HG03521 (cell line): ENCODE measurements around the gene PDCD11.

ENCODE experiments used
- ATAC-seq: cut with Tn5 transposase; IDR thresholded peaks from one replicate; pipeline ENCODE4 v1.9.1; 2021; ENCODE audit warnings: mild to moderate bottlenecking, moderate library complexity; ENCODE audit not compliant: unreplicated experiment

Gene PDCD11

GRCh38 chr10:103450201-103450695 lies 53.8 kb downstream of the PDCD11 start:
- no peak for ATAC-seq

- no peak for ATAC-seq
These were observed 54.8 kb downstream of the PDCD11 start for GRCh38 chr10:103451091-103451813.

DNA sequence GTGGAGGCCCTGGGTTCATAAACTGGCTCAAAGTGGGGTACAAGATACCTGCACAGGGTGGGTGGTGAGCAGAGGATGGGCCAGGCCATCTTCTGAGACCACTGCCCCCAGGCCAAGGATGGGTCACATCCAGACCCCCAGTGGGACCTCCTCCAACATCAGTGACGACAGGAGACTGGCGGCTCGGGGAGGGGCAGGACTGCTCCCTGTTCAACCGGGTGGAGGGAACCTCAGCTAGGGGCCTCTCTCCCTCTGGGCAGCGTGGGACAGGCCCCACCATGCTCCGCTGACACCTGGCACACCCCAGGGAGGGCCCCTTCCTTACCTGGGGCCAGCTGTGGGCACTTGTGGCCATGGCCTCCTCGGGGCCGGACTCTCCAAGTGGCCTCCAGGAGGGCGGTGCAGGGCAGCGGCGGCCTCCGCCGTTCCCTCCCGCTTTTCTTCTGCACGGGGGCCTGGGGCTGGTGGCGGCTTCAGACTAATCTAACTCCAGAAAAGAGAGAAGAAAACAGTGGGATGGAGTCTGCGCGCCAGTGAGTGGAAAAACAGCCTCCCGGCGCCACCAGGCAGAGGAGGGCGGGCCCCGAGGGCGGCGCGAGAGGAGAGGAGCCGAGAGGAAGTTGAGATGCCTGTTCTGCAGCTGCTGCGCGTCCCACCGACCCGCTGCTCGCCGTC lies 55.5 kb downstream of the PDCD11 start, which contains the start of gene CALHM2:
Gene CALHM2 (minus strand): TSS at position 540 of the 675 bp plus-strand sequence. CDS start 2,429 bp downstream, outside the sequence.
- ATAC-seq: peak; percentile 55

DNA sequence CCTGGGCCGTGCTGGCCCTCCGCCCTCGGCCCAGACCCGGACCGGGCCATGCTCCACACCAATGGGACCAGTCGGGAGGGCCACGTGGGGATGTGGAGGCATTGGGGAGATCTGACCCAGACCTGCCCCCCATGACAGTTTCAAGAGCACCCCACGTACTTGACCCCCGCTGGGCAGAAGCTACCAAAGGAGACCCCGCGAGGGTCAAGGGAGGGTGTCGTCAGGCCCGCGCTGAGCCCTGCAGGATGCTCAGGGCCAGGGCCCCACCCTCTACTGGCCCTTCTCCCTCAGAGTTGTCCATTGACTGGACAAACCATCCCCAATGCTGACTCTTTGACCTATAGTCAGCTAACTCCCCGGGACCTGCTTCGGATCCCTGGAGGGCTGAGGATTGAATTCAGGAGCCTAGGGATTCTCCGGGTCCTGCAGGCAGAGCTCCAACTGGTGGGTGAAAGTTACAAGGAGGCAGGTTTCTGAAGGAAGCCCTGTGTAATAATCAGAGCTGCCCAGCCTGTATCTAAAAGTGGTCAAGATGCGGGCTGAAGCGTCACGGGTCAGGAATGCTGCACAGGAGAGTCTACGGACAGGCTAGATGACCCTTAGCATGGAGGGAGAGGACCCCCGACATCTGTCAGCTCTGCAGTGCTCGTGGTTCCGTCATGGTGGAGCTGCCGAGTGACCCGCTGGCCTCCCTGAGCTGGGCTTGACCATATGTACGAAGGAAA lies 56.2 kb downstream of the PDCD11 start:
- no peak for ATAC-seq

GRCh38 chr10:103454026-103454425 lies 57.6 kb downstream of the PDCD11 start:
- ATAC-seq: no peak

DNA sequence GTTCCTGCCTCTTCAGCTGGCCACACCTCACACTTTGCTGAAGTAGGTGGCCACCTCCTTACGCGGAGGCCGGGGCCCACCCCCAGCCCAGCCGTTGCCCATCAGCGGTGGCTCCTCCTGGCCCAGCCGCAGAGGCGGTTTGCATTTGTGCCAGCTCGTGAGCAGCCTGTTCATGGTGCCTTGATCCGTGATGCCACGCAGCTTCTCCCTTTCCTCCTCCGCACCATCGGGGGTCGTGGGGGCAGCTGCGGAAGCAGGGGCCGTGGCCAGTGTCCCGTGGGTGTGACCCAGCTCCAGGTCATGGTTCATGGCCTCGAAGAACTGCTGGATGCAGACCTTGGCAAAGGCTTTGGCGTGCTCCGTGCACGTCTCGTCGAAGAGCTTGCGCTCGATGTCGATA lies 58.8 kb downstream of the PDCD11 start:
- no peak for ATAC-seq

DNA sequence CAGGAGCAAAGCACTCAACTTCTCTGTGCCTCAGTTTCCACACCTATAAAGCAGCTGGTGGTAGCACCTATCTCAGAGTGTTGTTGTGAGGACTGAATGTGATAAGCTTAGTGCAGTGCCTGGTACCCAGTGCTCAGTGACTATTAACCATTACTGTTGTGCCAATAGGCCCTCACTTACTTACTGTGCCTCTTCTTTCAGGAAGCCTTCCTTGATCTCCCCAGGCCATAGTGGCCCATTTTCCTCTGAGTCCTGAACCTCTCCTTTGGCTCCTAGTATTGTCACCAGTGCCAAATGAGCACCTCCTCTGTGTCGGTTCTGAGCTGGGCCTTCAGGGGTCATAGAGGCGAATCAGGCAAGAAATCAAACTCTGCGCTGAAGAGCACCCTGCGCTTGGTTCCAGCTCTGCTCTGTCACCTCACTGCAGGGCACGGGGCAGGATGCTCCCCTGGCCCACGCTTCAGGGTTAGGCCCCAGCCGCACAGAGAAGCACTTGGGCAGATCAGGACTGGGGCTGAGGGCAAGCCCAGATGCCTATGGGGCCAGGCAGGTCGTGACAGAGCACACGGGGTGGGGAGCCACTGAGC lies 59.7 kb downstream of the PDCD11 start:
- ATAC-seq: no peak

DNA sequence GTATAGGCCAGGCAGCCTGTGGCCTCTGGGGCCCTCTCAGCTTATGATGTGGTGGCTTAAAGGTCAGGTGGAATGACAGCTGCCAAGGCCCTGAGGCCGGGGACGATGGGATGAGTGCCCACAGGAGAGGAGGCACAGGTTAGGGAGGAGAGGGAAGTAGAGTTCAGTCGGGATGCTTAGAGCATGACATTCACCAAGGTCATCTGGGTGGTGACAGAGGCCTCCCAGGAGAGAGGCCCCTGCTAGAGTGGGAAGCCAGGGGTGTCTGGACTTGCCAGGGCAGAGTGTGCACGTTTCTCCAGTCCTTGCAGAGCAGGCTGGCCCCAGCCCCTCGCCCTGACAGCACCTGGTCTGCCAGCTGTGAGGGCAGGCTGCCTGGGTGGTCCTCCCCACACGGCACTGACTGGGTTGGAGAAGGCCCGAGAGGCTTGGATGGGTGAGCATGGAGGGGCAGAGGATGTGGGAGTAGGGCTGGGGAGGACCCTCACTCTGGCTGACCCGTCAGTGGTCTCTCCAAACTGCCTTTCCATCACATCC lies 60.8 kb downstream of the PDCD11 start:
- no peak for ATAC-seq

- no peak for ATAC-seq
These were observed 61.6 kb downstream of the PDCD11 start for GRCh38 chr10:103457896-103458583.

GRCh38 chr10:103458720-103459119 lies 62.3 kb downstream of the PDCD11 start, which contains the start of gene CALHM1:
Gene CALHM1, minus strand, starts transcription at chr10:103458900. Its CDS starts 149 bp downstream, at chr10:103458751.
- ATAC-seq: peak; percentile 63

DNA sequence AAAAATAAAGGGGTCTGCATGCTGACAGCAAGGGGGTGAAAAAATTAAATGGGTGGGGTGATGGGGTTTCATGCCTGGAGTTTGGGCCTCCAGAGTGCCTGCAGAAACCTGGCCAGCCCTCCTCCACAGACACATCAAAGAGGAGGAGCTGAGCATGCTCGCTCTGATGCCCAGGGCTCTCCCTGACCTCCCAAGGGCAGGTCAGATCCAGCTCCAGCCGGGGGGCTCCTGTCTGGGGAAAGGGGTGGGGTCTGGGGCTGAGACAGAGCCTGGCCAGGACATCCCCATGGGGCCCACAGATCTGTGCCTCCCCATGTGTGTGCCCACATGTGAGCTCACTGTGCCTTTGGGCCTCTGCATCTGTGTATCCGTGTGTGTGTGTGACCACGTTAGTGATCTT lies 63.2 kb downstream of the PDCD11 start:
- no peak for ATAC-seq

DNA sequence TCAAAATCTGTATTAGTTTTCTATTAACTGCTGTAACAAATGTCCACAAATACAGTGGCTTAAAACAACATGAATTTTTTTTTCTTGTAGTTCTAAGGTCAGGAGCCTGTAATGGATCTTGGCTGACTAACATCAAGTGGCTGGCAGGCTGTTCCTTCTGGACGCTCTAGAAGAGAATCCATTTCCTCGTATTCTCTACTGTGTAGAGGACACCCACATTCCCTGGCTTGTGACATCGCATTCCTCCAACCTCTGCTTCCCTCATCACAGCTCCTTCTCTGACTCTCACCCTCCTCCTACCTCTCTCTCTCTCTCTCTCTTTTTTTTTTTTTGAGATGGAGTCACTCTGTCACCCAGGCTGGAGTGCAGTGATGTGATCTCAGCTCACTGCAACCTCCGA lies 67.1 kb downstream of the PDCD11 start:
- no peak for ATAC-seq

DNA sequence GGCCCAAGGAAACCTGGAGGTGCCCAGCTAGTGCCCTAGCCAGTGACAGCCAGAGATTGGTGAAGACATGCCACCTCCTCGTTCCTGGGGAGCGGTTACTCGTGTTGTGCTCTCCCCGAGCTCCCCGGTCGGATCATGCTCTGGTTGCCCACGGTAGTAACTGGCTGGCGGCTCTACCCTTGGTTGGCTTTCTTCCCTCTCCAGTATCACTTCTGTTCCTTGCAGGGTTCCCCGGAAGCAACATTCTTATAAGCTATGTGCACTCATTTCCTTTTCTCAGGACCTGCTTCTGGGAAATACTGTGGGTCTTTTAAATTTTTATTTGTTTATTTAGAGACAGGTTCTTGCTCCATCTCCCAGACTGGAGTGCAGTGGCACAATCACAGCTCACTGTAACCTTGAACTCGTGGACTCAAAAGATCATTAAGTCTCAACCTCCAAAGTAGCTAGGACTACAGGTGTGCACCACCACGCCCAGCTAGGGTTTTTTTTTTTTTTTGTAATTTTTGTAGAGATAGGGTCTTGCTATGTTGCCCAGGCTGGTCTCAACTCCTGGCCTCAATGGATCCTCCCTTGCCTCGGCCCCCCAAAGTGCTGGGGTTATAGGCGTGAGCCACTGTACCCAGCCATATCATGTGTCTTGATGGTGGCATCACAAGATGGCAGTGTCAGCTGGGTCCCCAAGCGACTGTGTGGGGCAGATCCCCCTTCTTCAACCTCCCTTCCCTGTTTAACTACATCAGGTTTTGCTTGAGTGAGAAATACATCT lies 69.2 kb downstream of the PDCD11 start:
- no peak for ATAC-seq

- no peak for ATAC-seq
These were observed 70.3 kb downstream of the PDCD11 start for GRCh38 chr10:103466734-103467133.

- no peak for ATAC-seq
These were observed 71.0 kb downstream of the PDCD11 start for GRCh38 chr10:103467406-103467805.

DNA sequence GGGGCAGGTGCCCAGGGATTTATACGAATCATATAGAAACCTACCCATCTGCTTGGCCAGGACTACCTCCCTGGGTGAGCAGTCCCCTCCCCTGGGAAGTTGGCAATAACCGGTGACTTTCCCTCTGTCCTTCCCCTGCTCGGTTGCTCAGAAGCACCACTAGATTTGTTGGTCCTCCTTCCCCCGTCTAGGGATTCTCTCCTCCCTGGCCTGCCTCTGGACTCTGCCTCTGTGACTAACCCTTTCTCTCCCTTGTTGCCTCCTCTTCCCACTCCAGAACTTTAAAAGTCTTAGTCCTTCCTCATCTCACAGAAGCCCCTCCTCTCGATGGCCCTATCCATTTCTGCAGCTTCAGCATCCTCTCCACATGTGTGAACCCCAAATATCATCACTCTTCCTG lies 72.8 kb downstream of the PDCD11 start:
- no peak for ATAC-seq

DNA sequence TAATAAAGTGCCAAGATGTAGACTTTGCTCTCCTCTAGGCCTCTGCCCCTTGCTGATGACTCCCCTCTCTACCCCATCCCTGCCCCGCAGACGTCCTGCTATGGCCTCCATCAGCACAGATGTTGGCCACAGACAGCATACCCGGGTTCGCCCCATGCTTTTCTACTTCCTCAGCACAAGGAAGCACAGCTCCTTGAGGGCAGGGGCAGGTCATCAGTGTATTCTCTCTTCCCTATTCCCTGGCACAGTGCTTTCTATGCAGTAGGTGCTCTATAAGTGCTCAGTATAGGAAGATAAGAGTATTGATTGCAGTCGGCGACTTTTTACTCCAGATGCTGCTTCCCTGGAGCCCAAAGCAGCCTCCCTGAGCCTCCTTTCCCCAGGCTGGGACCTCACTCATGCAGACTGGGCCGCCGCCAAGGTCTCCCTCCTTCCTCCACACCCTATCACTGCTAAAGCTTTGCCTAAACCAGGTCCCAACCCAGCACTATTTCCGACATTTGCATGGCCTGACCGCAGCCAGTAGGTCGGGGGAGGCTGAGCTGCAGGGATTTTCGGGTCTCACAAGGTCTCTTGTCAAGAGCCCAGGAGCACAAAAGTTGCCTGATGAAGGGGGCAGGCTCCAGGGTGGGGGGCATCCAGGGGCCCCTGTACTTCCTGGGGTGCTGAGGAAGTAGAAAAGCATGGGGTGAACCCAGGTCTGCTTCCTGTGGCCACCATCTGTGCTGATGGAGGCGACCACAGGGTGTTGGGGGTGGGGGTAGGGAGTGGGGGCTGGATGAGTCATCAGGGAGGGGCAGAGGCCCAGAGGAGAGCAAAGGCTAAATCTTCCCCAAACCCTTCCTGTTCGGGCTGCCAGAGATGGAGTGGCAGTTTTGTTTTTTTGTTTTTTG lies 74.6 kb downstream of the PDCD11 start:
- peak; percentile 58 for ATAC-seq

DNA sequence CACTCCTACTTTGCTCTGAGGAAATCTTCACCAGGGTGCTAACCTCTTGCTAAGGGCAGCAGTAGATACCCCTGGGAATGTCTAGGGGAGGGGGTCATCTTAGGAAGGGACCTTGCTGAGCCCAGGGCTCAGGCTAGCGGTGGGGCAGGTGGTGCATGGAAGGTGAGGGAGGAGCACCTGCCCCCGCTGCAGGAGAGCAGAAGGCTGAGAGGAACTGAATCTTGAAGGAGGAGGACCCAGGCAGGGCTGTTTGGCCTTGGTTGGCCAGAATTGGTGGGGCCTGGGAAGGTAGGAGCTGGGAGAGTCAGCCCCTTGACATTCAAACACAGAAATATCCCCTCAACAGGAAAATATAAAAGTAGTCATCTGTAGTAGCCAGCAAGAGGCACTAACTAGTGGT lies 75.6 kb downstream of the PDCD11 start:
- ATAC-seq: no peak
